WERI-Rb-1 (cell line): ENCODE measurements around the gene CFD.

Experiments
- DNase-seq: peaks from one replicate; pipeline ENCODE4 v3.0.0-alpha.2; 2020
- H3K27ac ChIP-seq: fragments of 250-450 bp; sonication (Bioruptor Pico); 2 replicates; pipeline ENCODE4 v1.5.1; 2020; ENCODE audit warnings: mild to moderate bottlenecking, moderate library complexity
- H3K27me3 ChIP-seq: fragments of 250-450 bp; sonication (Bioruptor Pico); 2 replicates; pipeline ENCODE4 v1.5.1; 2021; ENCODE audit warnings: mild to moderate bottlenecking, low read depth, moderate library complexity; ENCODE audit not compliant: insufficient read depth, severe bottlenecking
- H3K36me3 ChIP-seq: fragments of 250-450 bp; sonication (Bioruptor Pico); 2 replicates; pipeline ENCODE4 v1.5.1; 2020; ENCODE audit warnings: mild to moderate bottlenecking, moderate library complexity
- H3K4me3 ChIP-seq: 2 replicates; pipeline ENCODE4 v1.5.1; 2011; ENCODE audit warnings: low read depth, mild to moderate bottlenecking, control low read depth, low read length
- H3K9me3 ChIP-seq: fragments of 250-450 bp; sonication (Bioruptor Pico); 2 replicates; pipeline ENCODE4 v1.5.1; 2021; ENCODE audit warnings: mild to moderate bottlenecking, moderate library complexity; ENCODE audit not compliant: severe bottlenecking
- TF ChIP-seq, protein P1 (sequence below): IDR thresholded peaks from 2 replicates; pipeline ENCODE4 v1.5.1; 2011; ENCODE audit warnings: low read depth, mild to moderate bottlenecking, control low read depth, inconsistent platforms, low read length

Gene CFD

GRCh38 chr19:812747-813218 lies 46.7 kb upstream of the CFD start:
- Histone ChIP-seq H3K4me3 (no peak overlapping the region), H3K27ac (no peak overlapping the region), H3K27me3 (no peaks in the 10 kb centered on the region), H3K36me3 (peaks cover 71% of the 10 kb centered on the region), H3K9me3 (no peaks in the 10 kb centered on the region)
- TF ChIP-seq, protein P1, sequence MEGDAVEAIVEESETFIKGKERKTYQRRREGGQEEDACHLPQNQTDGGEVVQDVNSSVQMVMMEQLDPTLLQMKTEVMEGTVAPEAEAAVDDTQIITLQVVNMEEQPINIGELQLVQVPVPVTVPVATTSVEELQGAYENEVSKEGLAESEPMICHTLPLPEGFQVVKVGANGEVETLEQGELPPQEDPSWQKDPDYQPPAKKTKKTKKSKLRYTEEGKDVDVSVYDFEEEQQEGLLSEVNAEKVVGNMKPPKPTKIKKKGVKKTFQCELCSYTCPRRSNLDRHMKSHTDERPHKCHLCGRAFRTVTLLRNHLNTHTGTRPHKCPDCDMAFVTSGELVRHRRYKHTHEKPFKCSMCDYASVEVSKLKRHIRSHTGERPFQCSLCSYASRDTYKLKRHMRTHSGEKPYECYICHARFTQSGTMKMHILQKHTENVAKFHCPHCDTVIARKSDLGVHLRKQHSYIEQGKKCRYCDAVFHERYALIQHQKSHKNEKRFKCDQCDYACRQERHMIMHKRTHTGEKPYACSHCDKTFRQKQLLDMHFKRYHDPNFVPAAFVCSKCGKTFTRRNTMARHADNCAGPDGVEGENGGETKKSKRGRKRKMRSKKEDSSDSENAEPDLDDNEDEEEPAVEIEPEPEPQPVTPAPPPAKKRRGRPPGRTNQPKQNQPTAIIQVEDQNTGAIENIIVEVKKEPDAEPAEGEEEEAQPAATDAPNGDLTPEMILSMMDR: no peak
- DNase-seq: no peak

DNA sequence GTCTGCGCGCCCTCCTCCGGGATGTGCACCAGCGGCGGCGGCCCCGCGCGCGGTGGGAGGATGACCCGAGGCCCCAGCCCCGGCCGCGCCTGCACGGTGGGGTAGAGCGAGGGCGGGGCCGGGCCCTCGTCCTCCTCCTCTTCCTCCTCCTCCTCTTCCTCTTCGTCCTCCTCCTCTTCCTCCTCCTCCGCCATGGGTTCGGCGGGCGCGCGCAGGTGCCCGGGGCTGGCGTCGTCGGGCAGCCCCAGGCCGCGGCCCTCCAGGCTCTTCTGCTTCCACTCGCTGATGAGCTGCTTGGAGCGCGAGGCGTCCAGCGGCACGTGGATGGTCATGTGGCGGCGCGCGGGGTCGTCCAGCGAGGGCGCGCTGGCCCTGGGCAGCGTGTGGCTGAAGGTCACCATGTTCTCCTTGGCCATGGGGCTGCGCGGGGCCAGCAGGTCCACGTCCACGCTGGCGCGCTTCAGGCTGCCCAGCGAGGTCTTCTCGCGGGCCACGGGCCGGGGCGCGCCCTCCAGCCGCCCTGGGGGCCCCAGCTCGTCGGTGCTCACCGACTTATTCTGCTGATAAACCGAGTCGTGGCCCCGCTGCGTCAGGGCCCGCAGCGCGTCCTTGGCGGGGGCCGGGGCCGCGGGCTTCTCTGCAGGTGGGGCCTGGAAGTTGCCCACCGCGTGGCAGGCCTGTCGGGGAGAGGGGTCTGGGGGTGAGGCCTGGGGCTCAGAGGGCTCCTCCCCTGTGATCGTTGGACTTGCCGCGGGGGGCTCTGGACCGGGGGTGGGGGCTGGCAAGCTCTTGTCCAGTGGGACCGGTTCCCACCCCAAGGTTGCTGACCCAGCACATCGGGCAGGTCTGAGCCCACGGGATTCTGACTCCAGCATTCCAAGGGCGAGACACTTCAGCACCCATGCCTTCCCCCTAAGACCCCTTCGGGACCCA lies 46.0 kb upstream of the CFD start:
- Histone ChIP-seq H3K4me3 (no peak overlapping the region), H3K27me3 (no peaks in the 10 kb centered on the region), H3K36me3 (peaks cover 67% of the 10 kb centered on the region), H3K27ac (no peak overlapping the region), H3K9me3 (no peaks in the 10 kb centered on the region)
- TF ChIP-seq, protein P1: no peak
- no peak for DNase-seq

DNA sequence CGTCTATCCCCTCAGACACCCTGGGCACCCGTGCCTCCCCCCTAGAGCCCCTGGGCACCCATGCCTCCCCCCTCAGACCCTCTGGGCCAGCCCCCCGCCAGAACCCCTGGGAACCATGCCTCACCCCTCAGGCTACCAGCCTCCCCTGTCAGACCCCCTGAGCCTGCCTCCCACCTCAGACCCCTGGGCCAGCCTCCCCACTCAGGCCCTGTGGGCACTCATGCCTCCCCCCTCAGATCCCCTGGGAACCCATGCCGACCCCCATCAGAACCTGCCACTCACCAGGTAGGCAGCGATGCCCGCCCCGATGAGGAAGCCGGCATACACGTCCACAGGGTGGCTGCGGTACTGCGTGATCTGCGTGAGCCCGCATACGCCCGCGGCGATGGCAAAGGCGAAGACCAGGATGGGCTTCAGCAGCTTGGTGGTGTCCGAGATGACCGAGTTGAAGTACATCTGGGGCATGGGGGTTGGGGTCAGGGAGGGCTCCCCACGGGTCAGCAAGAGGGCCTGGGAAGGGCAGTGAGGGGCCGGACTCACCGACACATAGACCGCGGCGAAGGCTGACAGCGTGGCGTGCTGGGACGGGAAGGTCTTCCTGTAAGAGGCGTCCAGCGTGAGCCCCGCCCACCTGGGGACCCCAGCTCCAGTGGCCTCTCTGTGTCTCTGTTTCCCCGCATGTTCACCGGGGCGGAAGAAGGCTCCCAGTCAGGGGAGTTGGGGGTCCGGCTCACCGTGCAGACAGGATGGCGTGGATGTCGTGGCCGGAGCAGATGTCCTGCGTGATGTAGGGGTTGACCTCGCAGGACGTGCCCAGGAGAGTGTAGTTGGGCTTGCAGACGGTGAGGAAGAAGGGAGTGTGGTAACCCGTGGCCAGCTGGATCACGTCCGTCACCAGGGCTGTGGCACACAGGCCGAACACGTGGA lies 45.0 kb upstream of the CFD start:
- no peak overlapping the region for H3K4me3 ChIP-seq
- DNase-seq: no peak
- TF ChIP-seq, protein P1: no peak
- H3K36me3 ChIP-seq: peaks cover 58% of the 10 kb centered on the region
- H3K9me3 ChIP-seq: no peaks in the 10 kb centered on the region
- no peak overlapping the region for H3K27ac ChIP-seq
- H3K27me3 ChIP-seq: no peaks in the 10 kb centered on the region

DNA sequence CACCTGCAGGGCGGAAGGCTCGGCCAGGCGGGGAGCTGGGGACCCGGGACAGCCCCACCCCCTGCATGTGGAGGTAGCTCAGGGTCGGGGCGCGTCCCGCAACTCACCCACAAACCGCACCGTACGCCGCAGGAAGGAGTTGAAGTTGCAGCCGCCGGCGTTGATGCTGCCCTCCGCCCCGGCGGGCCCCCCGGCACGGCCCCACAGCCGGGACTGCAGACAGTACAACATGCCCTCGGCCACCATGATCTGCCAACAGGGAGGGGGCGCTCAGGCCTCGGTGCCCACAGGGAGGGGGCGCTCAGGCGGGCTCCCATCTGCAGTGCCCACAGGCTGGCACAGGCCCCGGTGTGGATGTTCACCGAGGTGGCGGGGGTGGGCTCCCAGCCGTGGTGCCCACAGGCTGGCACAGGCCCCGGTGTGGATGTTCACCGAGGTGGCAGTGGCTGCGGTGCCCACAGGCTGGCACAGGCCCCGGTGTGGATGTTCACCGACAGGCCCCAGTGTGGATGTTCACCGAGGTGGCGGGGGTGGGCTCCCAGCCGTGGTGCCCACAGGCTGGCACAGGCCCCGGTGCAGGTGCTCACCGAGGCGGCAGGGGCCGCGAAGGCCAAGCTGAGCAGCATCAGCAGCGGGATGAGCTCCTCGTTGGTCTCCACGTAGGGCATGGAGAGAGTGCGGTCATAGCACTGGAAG lies 44.2 kb upstream of the CFD start:
- no peak for DNase-seq
- no peaks in the 10 kb centered on the region for H3K27me3 ChIP-seq
- H3K27ac ChIP-seq: no peak overlapping the region
- H3K36me3 ChIP-seq: peaks cover 50% of the 10 kb centered on the region
- no peak overlapping the region for H3K4me3 ChIP-seq
- TF ChIP-seq, protein P1: no peak
- H3K9me3 ChIP-seq: no peaks in the 10 kb centered on the region

DNA sequence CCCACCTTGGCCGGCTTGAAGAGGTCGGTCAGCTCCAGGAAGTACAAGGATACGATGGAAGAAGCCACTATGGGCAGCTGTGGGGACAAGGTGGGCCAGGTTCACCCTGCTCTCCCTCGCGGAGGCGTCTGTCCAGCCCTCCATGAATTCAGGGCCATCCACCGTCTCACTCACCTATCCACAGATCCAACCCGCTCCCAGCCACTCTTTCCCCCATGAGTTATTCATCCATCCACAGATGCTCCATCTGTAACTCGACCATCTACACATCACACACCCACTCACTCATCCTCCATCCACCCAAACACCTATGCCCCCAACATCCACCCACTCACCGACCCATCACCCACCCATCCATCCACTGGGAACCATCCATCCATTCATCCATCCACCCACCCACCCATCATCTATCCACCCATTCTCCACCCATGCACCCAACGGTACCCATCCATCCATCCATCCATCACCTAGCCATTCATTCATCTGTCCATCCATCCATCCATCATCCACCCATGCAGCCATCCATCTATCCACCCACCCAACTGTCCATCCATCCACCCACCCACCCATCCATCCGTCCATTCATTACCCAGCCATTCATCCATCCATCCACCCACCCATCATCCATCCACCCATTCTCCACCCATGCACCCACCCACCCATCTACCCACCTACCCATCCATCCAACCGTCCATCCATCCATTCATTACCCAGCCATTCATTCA lies 43.5 kb upstream of the CFD start:
- H3K27me3 ChIP-seq: no peaks in the 10 kb centered on the region
- TF ChIP-seq, protein P1: no peak
- no peak for DNase-seq
- H3K36me3 ChIP-seq: peaks cover 43% of the 10 kb centered on the region
- H3K4me3 ChIP-seq: no peak overlapping the region
- no peak overlapping the region for H3K27ac ChIP-seq
- no peaks in the 10 kb centered on the region for H3K9me3 ChIP-seq
